SH-SY5Y (cell line): ENCODE results near the gene CLDN25.

Experiments used
- GATA2 ChIP-seq: IDR thresholded peaks from 2 replicates; pipeline ENCODE4 v1.6.1; 2011; ENCODE audit warnings: mild to moderate bottlenecking, low read depth, low read length
- GATA3 ChIP-seq: IDR thresholded peaks from 2 replicates; pipeline ENCODE4 v1.6.1; 2011; ENCODE audit warnings: low read depth, mild to moderate bottlenecking, low read length, moderate library complexity

- no peak for TF ChIP-seq GATA2
- TF ChIP-seq GATA3, result no peak
Measured at GRCh38 chr11:113827477-113827876, 47.9 kb downstream of the CLDN25 start.
